Endothelial cell of umbilical vein (primary cell): ENCODE data around the gene ZNF619. TPM values are rescaled to one million over a fixed set of nuclear protein-coding genes. Genes with fewer than 3 reads are reported as not detected.
A peak's percentile ranks its signal among the peaks of the same experiment; 100 is the strongest.

Source experiments
- BruUV-seq: library from RNA; stranded (reverse); fragments of 400-500 nt; replicated peaks from 2 replicates; lab custom pipeline; 2021; lab: Mats Ljungman, UMichigan
- CTCF ChIA-PET: fragments of 300-600, 350-600 bp; sonication (Branson Sonifier 250); formaldehyde crosslinking; loops from one replicate; lab custom pipeline; 2021; ENCODE audit warnings: antibody characterized with exemption, inconsistent platforms; lab: Charles Lee
- POLR2A ChIA-PET: fragments of 300-600, 350-600 bp; sonication (Branson Sonifier 250); formaldehyde crosslinking; loops from one replicate; lab custom pipeline; 2021; ENCODE audit warnings: antibody characterized with exemption, inconsistent platforms; lab: Charles Lee
- DNase-seq: peaks from one replicate; pipeline ENCODE4 v3.0.0-alpha.2; 2011; ENCODE audit warnings: low read depth, low spot score
- FAIRE-seq: peaks from 2 replicates; lab custom pipeline; 2011; peaks lifted over from hg19 to GRCh38; lab: Jason Lieb, UNC
- H2AFZ ChIP-seq: 2 replicates; pipeline ENCODE4 v1.6.0; 2012; ENCODE audit warnings: low read depth, low read length, control low read depth, inconsistent platforms
- H3K27ac ChIP-seq: 2 replicates; pipeline ENCODE4 v1.5.1; 2011; ENCODE audit warnings: low read depth, mild to moderate bottlenecking, control low read depth, low read length, moderate library complexity; ENCODE audit not compliant: insufficient read depth
- H3K27me3 ChIP-seq, 2 experiments: 2 replicates each; pipeline versions ENCODE4 v1.6.0 to v1.6.1; 2011; ENCODE audit warnings: low read length in 2 of 2, mixed read lengths in 1 of 2; ENCODE audit not compliant: control insufficient read depth in 2 of 2, insufficient read depth in 2 of 2
- H3K36me3 ChIP-seq, 2 experiments: 2 replicates in 1 of 2; 3 replicates in 1 of 2; pipeline ENCODE4 v1.5.1; 2011; ENCODE audit warnings: low read length in 2 of 2, mild to moderate bottlenecking in 1 of 2, moderate library complexity in 1 of 2; ENCODE audit not compliant: control insufficient read depth in 2 of 2, insufficient read depth in 2 of 2; ENCODE audit errors: extremely low read depth in 1 of 2
- H3K4me1 ChIP-seq: 3 replicates; pipeline ENCODE4 v1.5.1; 2011; ENCODE audit warnings: mild to moderate bottlenecking, low read length; ENCODE audit not compliant: control insufficient read depth, insufficient read depth; ENCODE audit errors: extremely low read depth
- H3K4me2 ChIP-seq: 2 replicates; pipeline ENCODE4 v1.6.1; 2011; ENCODE audit warnings: low read length, control low read depth, mixed read lengths; ENCODE audit not compliant: insufficient read depth
- H3K4me3 ChIP-seq, 3 experiments: fragments of 200-600 bp in 1 of 3; sonication (generic), shearing (Covaris generic) in 1 of 3; replicated peaks in 1 of 3; 2 replicates each; pipeline ENCODE4 v1.5.1; 2011 to 2016; ENCODE audit warnings: control low read depth in 3 of 3, low read length in 3 of 3, mild to moderate bottlenecking in 2 of 3, inconsistent platforms in 1 of 3, low read depth in 1 of 3, moderate library complexity in 1 of 3; ENCODE audit not compliant: insufficient read depth in 1 of 3
- H3K79me2 ChIP-seq: 2 replicates; pipeline ENCODE4 v1.6.0; 2012; ENCODE audit warnings: low read length, inconsistent platforms; ENCODE audit not compliant: control insufficient read depth, insufficient read depth
- H3K9ac ChIP-seq: replicated peaks from 2 replicates; pipeline ENCODE3; 2011; ENCODE audit warnings: low read length, control low read depth; ENCODE audit not compliant: insufficient read depth; ENCODE audit errors: extremely low read depth
- H3K9me1 ChIP-seq: replicated peaks from 3 replicates; pipeline ENCODE4 v1.6.0; 2011; ENCODE audit warnings: mild to moderate bottlenecking, low read length; ENCODE audit not compliant: control insufficient read depth, insufficient read depth; ENCODE audit errors: extremely low read depth
- H3K9me3 ChIP-seq: replicated peaks from 2 replicates; pipeline ENCODE4 v1.5.1; 2012; ENCODE audit warnings: low read length, inconsistent platforms; ENCODE audit not compliant: control insufficient read depth, insufficient read depth
- H4K20me1 ChIP-seq: replicated peaks from 2 replicates; pipeline ENCODE3; 2011; ENCODE audit warnings: mild to moderate bottlenecking, low read length; ENCODE audit not compliant: control insufficient read depth, insufficient read depth; ENCODE audit errors: extremely low read depth
- FOS ChIP-seq: IDR thresholded peaks from 2 replicates; pipeline ENCODE4 v1.6.1; 2011; ENCODE audit warnings: mild to moderate bottlenecking, low read length, moderate library complexity, borderline replicate concordance; ENCODE audit not compliant: insufficient read depth
- JUN ChIP-seq: IDR thresholded peaks from 2 replicates; pipeline ENCODE4 v1.6.1; 2011; ENCODE audit warnings: borderline replicate concordance, low read depth; ENCODE audit not compliant: insufficient read length, insufficient read depth
- MYC ChIP-seq: IDR thresholded peaks from one replicate; pipeline ENCODE4 v1.6.1; 2011; ENCODE audit warnings: mild to moderate bottlenecking, low read depth, low read length
- POLR2A ChIP-seq: IDR thresholded peaks from 2 replicates; pipeline ENCODE4 v1.6.1; 2012; ENCODE audit warnings: low read depth, mild to moderate bottlenecking, control low read depth, low read length
- POLR2AphosphoS5 ChIP-seq: IDR thresholded peaks from 2 replicates; pipeline ENCODE4 v1.6.1; 2012; ENCODE audit warnings: low read depth, mild to moderate bottlenecking, control low read depth, low read length, moderate library complexity; ENCODE audit not compliant: insufficient read depth
- dilution Hi-C: fragments of 300-500 bp; cut with MboI; formaldehyde crosslinking; loops from one replicate; pipeline ENCODE4 v1.15.0; 2019; ENCODE audit warnings: low sequenced_read_pairs; ENCODE audit not compliant: extremely low pct_ligation_motif_present
- intact Hi-C: fragments of 100-400 bp; cut with micrococcal nuclease; formaldehyde crosslinking; loops from one replicate; pipeline ENCODE4 v1.10.0; 2022
- polyA plus RNA-seq, 4 experiments: library from polyadenylated mRNA; depleted of rRNA in 3 of 4; stranded (reverse) in 3 of 4; unstranded in 1 of 4; fragments of >200 nt; gene quantifications; 2 replicates each; pipeline versions ENCODE4 v1.2.1 to v1.2.3, GENCODE V29; 2011 to 2012; ENCODE audit warnings: missing spikeins in 1 of 4
- total RNA-seq: library from RNA; stranded (reverse); gene quantifications from 2 replicates; pipeline ENCODE4 v1.2.3, GENCODE V29; 2021
- TF ChIP-seq, protein P1 (sequence below), 2 donors: IDR thresholded peaks; 1 replicate in 1 of 2; 2 replicates in 1 of 2; pipeline ENCODE4 v1.5.1; 2011; ENCODE audit warnings: low read length in 2 of 2, mild to moderate bottlenecking in 2 of 2, moderate library complexity in 2 of 2, control low read depth in 1 of 2, inconsistent platforms in 1 of 2, low read depth in 1 of 2; ENCODE audit not compliant: insufficient read depth in 1 of 2; ENCODE audit errors: extremely low read depth in 1 of 2
- TF ChIP-seq, protein P2 (sequence below): IDR thresholded peaks from 2 replicates; pipeline ENCODE4 v1.6.1; 2011; ENCODE audit not compliant: insufficient read depth, insufficient read length

The ZNF619 gene
- total and polyA plus RNA-seq, 2 donors (not counting 3 experiments of a cell fraction or from before 2014, with no cell fraction given) = 2.3 to 7.2 TPM

DNA sequence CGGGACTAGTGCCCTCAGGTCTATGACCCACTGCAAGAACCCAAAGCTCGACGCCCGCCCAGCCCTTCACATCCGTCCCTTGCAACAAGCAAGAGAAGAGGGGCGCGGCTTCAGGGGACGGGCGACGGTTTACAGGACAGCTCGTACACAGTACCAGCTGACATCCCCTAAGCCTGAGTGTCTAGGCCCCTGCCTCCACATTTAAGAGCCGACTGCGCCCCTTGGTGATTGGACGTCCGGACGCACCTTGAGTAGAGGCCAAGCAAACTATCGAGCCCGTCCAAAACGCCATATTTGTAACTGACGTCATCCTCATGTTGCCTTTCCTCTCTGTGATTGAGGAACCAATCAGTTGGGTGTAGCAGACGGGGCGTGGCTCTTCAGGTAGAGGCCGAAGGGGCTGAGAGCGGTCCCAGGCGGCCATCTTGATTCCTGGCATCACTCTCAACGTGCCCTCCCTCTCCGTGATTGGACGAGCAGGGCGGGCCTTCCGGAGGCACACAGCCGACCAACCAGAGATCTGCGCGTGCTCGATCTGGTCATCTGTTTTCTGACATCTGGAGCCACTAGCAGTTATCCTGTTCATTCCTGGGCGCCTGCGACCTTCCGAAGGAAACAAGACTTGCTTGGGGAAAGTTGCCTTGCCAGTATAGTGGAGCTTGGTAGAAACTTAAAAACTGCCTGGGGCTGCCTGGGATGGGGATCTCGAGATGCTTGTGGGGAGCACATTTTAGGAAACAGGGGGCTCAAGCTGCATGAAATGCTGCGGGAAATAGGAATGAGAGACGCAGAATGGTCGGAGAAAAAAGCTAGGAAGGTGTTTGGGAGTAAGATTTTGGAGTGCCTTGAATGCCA lies 23.8 kb upstream of the ZNF619 start:
- Histone ChIP-seq H3K9me1 (no peaks in the 10 kb centered on the region), H3K9me3 (no peaks in the 10 kb centered on the region), H2AFZ (peak overlapping the region; percentile 76), H3K4me2 (peak overlapping the region; percentile 87), H3K79me2 (peaks cover 9% of the 10 kb centered on the region), H3K36me3 (no peaks in the 10 kb centered on the region), H3K4me3 (peak overlapping the region; percentile 42 to 82 (median 73)), H3K4me1 (peaks cover 8% of the 10 kb centered on the region), H4K20me1 (no peaks in the 10 kb centered on the region), H3K27ac (peak overlapping the region; percentile 50), H3K9ac (peak overlapping the region; percentile 72), H3K27me3 (no peaks in the 10 kb centered on the region)
- TF ChIP-seq MYC (no peak), FOS (no peak), POLR2A (peak; percentile 89), POLR2AphosphoS5 (peak; percentile 71), JUN (peak; percentile 80)
- TF ChIP-seq, protein P1, sequence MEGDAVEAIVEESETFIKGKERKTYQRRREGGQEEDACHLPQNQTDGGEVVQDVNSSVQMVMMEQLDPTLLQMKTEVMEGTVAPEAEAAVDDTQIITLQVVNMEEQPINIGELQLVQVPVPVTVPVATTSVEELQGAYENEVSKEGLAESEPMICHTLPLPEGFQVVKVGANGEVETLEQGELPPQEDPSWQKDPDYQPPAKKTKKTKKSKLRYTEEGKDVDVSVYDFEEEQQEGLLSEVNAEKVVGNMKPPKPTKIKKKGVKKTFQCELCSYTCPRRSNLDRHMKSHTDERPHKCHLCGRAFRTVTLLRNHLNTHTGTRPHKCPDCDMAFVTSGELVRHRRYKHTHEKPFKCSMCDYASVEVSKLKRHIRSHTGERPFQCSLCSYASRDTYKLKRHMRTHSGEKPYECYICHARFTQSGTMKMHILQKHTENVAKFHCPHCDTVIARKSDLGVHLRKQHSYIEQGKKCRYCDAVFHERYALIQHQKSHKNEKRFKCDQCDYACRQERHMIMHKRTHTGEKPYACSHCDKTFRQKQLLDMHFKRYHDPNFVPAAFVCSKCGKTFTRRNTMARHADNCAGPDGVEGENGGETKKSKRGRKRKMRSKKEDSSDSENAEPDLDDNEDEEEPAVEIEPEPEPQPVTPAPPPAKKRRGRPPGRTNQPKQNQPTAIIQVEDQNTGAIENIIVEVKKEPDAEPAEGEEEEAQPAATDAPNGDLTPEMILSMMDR (IDR thresholded peaks at IDR 0.05; ENCODE audit: extremely low read depth in 1 of 2, insufficient read depth in 1 of 2, low read depth in 1 of 2, low read length in 2 of 2) = no peak
- TF ChIP-seq, protein P2, sequence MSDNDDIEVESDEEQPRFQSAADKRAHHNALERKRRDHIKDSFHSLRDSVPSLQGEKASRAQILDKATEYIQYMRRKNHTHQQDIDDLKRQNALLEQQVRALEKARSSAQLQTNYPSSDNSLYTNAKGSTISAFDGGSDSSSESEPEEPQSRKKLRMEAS = peak; percentile 28
- POLR2A ChIA-PET = interaction anchor here (1.0 kb wide), 1 partner anchor 746 kb away, joined by 3 read pairs; the partner anchor contains the start of gene CTNNB1
- intact Hi-C loops = loop anchor here (1.0 to 10.0 kb wide), 7 partner anchors 24 to 1068 kb away; partner anchors contain the start of genes EIF1B, SLC25A38, ZNF619 and ZNF621
- peak; percentile 97 for FAIRE-seq
- dilution Hi-C loops = no loop called here
- no TSS peak for BruUV-seq
- peak; percentile 99 for DNase-seq
- CTCF ChIA-PET = interaction anchor here (0.6 to 1.4 kb wide), 5 partner anchors 25 to 1472 kb away, joined by 3 to 4 read pairs (median 4); no protein-coding TSS in a partner anchor
